HG03159 (cell line): Measurements from ENCODE around the gene ADGRG6.

Experiments
- ATAC-seq: cut with Tn5 transposase; IDR thresholded peaks from one replicate; pipeline ENCODE4 v1.9.1; 2021; ENCODE audit warnings: mild to moderate bottlenecking, moderate library complexity; ENCODE audit not compliant: unreplicated experiment

ADGRG6 gene

DNA sequence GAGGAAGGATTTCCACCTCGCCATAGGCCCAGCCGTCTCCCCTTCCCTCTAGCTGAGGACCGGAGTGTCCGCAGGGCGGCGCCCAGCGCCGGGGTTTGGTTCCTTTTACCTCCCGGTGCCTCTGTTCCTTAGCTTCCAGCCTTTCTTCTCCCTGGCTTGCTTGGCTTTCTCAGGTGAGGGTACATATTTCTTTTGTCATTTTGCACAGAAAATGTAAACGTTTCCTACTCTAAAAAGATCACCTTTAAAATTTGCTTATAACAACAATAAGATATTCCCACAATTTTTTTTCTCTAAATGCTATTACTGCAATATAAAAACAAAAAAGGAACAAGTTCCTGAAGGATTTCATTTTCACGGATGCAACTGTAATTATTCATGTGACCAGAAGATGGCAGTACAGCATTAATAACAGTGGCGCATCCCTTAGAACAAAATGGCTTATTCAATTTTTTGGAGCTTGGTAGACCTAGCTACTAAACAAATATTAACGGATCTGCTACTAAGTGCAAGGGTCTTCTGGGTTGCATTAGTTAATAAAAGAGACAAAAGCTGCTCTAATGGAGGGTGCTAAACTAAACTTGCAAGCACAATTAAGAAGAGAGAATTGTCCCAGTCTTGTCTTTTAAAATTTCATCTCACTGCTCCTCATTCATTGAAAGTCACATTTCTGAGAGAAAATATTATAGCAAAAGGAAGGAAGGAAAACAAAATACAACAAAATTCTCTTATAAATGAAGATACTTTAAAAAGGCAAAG is 172.9 kb downstream of the ADGRG6 start:
- ATAC-seq: peak; percentile 56

DNA sequence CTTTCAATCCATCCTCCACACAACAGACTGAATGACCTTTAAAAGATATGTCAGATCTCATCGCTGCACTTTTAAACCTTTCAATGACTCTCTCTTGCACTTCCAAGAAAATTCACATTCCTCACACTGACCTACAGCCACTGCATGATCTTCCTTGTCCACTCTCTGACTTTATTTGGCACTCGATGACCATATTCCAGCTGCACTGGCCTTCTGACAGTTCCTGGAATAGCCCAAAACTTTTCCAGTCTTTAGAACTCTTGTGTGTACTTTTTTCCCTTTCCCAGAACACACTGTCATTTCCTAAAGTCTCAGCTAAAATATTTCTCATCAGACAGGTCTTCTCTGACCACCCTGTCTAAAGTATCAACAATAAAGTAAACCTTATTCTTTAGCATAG is 174.6 kb downstream of the ADGRG6 start:
- no peak for ATAC-seq

DNA sequence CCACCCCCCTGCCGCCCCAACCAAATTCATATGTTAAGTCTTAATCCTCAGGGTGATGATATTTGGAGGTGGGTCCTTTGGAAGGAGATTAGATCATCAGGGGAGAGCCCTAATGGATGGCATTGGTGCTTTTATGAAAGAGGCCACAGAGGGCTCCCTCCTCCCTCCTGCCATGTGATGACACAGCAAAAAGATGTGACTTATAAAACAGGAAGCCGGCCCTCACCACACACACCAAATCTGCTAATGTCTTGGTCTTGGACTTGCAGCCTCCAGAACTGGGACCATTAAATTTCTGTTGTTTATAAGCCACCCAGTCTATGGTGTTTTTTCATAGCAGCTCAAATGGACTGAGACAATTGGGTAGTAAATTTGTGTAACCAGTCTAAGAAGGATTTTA is 176.3 kb downstream of the ADGRG6 start:
- ATAC-seq: peak; percentile 45

DNA sequence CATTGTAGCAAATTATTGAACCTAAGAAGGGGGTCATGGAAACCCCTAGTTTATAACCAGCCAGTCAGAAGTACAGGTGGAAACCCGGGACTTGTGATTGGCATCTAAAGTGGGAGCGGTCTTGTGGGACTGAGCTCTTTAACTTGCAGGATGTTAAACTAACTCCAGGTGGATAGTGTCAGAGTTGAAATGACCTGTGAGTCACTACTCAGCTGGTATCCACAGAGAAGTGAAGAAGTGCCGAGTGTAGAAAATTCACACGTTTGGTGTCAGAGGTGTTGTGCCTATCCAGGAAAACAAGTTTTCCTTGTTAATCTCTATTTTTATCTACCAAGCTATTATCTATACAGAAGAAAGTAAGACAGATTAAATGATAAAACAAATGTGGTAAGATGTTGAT is 179.7 kb downstream of the ADGRG6 start:
- no peak for ATAC-seq

DNA sequence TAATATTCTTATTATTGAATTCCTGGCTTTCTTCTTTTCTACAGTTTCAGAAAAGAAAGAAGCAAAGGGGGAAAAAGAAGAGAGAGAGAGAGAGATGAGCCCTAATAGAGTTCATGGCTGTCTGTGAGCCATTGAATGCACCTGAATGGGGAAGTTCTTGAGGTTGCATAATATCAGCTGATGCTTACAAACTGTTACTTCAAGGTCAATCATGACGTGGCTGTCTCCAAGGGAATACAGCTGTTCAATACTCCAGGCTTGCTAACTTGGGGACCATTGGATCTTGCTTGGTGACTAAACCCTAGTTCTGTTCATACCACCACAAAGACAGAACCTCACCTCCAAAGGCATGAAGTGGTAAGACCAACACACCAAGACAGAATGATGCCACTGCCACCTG is 180.4 kb downstream of the ADGRG6 start:
- no peak for ATAC-seq

- ATAC-seq: no peak
These were observed 181.2 kb downstream of the ADGRG6 start for GRCh38 chr6:142482974-142483373.

GRCh38 chr6:142485256-142485655 is 183.4 kb downstream of the ADGRG6 start:
- no peak for ATAC-seq

GRCh38 chr6:142489722-142490610 is 188.2 kb downstream of the ADGRG6 start:
- ATAC-seq: no peak
